K562 (cell line): ENCODE data around the gene ATF4. TPM values are rescaled to one million over a fixed set of nuclear protein-coding genes. Genes with fewer than 3 reads are reported as not detected.
A peak's percentile ranks its signal among the peaks of the same experiment; 100 is the strongest.

Experiments used
- ATF3 ChIP-seq, 2 experiments: fragments of 450-650 bp in 1 of 2; sonication (generic) in 1 of 2; formaldehyde crosslinking in 1 of 2; IDR thresholded peaks in 1 of 2; conservative IDR thresholded peaks in 1 of 2; 2 replicates each; pipeline versions ENCODE4 v1.6.1 to v1.8.1; 2016 to 2023; ENCODE audit warnings: mild to moderate bottlenecking in 2 of 2, moderate library complexity in 2 of 2, inconsistent platforms in 1 of 2, missing genetic modification reagents in 1 of 2
- BRD9 ChIP-seq: fragments of 450-650 bp; IDR thresholded peaks from 2 replicates; pipeline ENCODE4 v1.6.1; 2018; ENCODE audit warnings: low read depth; ENCODE audit not compliant: partially characterized antibody
- CHAMP1 ChIP-seq: fragments of 450-650 bp; IDR thresholded peaks from 2 replicates; pipeline ENCODE4 v1.6.1; 2016; ENCODE audit warnings: mild to moderate bottlenecking
- DIDO1 ChIP-seq: fragments of 450-650 bp; IDR thresholded peaks from 2 replicates; pipeline ENCODE4 v1.6.1; 2016; ENCODE audit warnings: low read depth, missing biosample characterization, missing genetic modification characterization
- ELK1 ChIP-seq: sonication (generic); formaldehyde crosslinking; IDR thresholded peaks from 2 replicates; pipeline ENCODE4 v1.8.1; 2022; ENCODE audit warnings: missing genetic modification reagents
- GABPB1 ChIP-seq: sonication (generic); formaldehyde crosslinking; IDR thresholded peaks from 2 replicates; pipeline ENCODE4 v1.8.0; 2022; ENCODE audit warnings: mild to moderate bottlenecking, missing genetic modification reagents
- HDAC2 ChIP-seq: fragments of 450-650 bp; IDR thresholded peaks from 2 replicates; pipeline ENCODE4 v1.6.1; 2016; ENCODE audit warnings: mild to moderate bottlenecking
- KLF1 ChIP-seq: fragments of 450-650 bp; IDR thresholded peaks from 2 replicates; pipeline ENCODE4 v1.6.1; 2016; ENCODE audit warnings: missing genetic modification characterization, missing compliant biosample characterization
- KLF10 ChIP-seq: fragments of 250-450 bp; sonication (Bioruptor Pico); IDR thresholded peaks from 2 replicates; pipeline ENCODE4 v1.6.1; 2021; ENCODE audit warnings: matching md5 sums
- MBD2 ChIP-seq: sonication (generic); IDR thresholded peaks from 2 replicates; pipeline ENCODE4 v1.6.1; 2016; ENCODE audit warnings: low read depth, borderline replicate concordance
- MED1 ChIP-seq: sonication (generic); formaldehyde crosslinking; IDR thresholded peaks from 2 replicates; pipeline ENCODE4 v1.8.1; 2023; ENCODE audit warnings: missing genetic modification reagents, borderline replicate concordance
- TCF15 ChIP-seq: fragments of 250-450 bp; sonication (Bioruptor Pico); IDR thresholded peaks from 2 replicates; pipeline ENCODE4 v1.8.0; 2022; ENCODE audit warnings: moderate library complexity, mild to moderate bottlenecking, inconsistent platforms
- U2AF2 ChIP-seq: fragments of 200-400 bp; formaldehyde crosslinking; optimal IDR thresholded peaks from 2 replicates; pipeline ENCODE3; 2017; ENCODE audit warnings: low read depth, mild to moderate bottlenecking, low read length
- ZBTB1 ChIP-seq: sonication (generic); formaldehyde crosslinking; IDR thresholded peaks from 2 replicates; pipeline ENCODE4 v1.8.1; 2023; ENCODE audit warnings: missing genetic modification reagents, low read depth, mild to moderate bottlenecking, borderline replicate concordance
- ZNF175 ChIP-seq: fragments of 200-800 bp; sonication (Bioruptor generic); IDR thresholded peaks from 2 replicates; pipeline ENCODE4 v1.6.1; 2016; ENCODE audit warnings: low read depth, mild to moderate bottlenecking, missing genetic modification characterization, missing compliant biosample characterization
- ZNF324 ChIP-seq: fragments of 250-450 bp; sonication (Bioruptor Pico); IDR thresholded peaks from 2 replicates; pipeline ENCODE4 v1.4.0; 2020; ENCODE audit warnings: mild to moderate bottlenecking
- ZNF398 ChIP-seq: fragments of 250-450 bp; sonication (Bioruptor Pico); IDR thresholded peaks from 2 replicates; pipeline ENCODE4 v1.8.0; 2021; ENCODE audit warnings: moderate library complexity, mild to moderate bottlenecking, inconsistent platforms
- polyA plus RNA-seq, 8 experiments: library from polyadenylated mRNA; depleted of rRNA in 4 of 8; stranded (reverse) in 5 of 8; unstranded in 3 of 8; fragments of >200 nt; fragmentation: Nextera tagmentation in 2 of 8; fragmentation: Illumina TruSeq in 1 of 8; extraction: Ambion mirVana in 2 of 8; extraction: Trizol in 1 of 8; gene quantifications; 2 replicates each; pipeline versions ENCODE4 v1.2.1 to v1.2.3, GENCODE V29; 2011 to 2014; ENCODE audit warnings: inconsistent platforms in 1 of 8, missing spikeins in 1 of 8
- total RNA-seq, 7 experiments: library from RNA; depleted of rRNA in 6 of 7; stranded (reverse); fragments of >200 nt in 6 of 7; fragmentation: Illumina TruSeq in 2 of 7; extraction: Trizol in 2 of 7; gene quantifications; 2 replicates each; pipeline versions ENCODE4 v1.2.1 to v1.2.3, GENCODE V29; 2011 to 2021; ENCODE audit warnings: low replicate concordance in 1 of 7

ATF4 gene
- total and polyA plus RNA-seq, 9 of the 15 experiments (the other 6 are each of a cell fraction or from before 2014, with no cell fraction given): 93.1 to 723 (median 355) TPM

- TF ChIP-seq ELK1 (CRISPR knock-in tag) (no peak), ZNF324 (CRISPR knock-in tag) (no peak), DIDO1 (no peak), ZNF398 (CRISPR knock-in tag) (no peak), ATF3 (IDR thresholded peaks at IDR 0.05) (no peak), ATF3 (CRISPR knock-in tag; conservative IDR thresholded peaks at IDR 0.05) (no peak), U2AF2 (no peak), MED1 (CRISPR knock-in tag) (no peak), BRD9 (no peak), KLF1 (tag) (no peak; the same call in 1 of the 2 replicates), ZBTB1 (CRISPR knock-in tag) (no peak), MBD2 (0 out of 2 replicates have a peak, but pooled peaks have one; percentile 36), GABPB1 (CRISPR knock-in tag) (peak; percentile 97), KLF10 (CRISPR knock-in tag) (no peak), ZNF175 (no peak), HDAC2 (no peak), CHAMP1 (no peak), TCF15 (CRISPR knock-in tag) (no peak)
Measured at GRCh38 chr22:39532215-39533073, 12.1 kb downstream of the ATF4 start, which contains the start of gene RPS19BP1 (continued).
